ENCODE data around the gene IGSF9B. TPM values are rescaled to one million over a fixed set of nuclear protein-coding genes. Genes with fewer than 3 reads are reported as not detected.
A peak's percentile ranks its signal among the peaks of the same experiment; 100 is the strongest.

IGSF9B gene
- total and polyA plus RNA-seq, 4 donors = 0.72 to 19.5 (median 4.0) TPM

DNA sequence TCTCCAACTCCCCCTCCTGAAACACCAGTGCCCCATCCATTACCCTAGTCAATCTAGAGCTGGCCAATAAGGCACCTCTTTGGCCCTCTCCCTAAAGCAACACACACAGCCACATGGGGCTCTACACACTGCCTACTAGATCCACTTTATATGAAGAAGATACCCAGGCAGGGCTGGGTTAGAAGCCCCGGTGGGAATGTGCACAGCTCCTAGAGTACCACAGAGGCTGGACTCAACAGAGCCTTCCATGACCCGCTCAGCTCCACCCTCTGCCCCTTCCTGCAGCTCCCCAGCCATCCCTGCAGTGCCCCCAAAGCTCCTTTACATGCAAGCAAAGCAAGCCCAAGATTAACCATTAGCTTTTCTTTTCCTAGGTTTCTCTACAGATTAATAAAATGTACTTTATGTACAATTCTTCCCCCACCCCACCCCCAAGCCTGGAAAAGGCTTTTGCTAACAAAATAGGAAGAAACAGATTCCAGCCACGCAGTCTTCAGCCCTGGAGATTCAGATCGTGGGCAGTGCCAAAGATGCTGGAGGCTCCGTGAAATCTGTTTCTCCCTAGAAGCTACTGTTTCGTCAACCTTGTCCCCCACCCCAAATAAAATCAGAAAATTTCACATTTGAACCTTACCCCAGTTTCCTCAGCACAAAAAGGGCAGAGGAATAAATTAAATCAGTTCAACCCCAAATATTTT, 51.8 kb downstream of the IGSF9B start:
- H3K36me3 ChIP-seq (ENCODE audit: control insufficient read depth in 4 of 4, insufficient read depth in 4 of 4, low read length in 4 of 4) = peaks cover 0 to 2% (median under 1%) of the 10 kb centered on the region in 4 donors
- DNase-seq (peak in 1 of 3 donors; percentile 4), ATAC-seq (ENCODE audit: insufficient read depth, low FRiP score) (no peak)
- no peaks in the 10 kb centered on the region for H3K4me1 ChIP-seq (ENCODE audit: control insufficient read depth in 5 of 5, insufficient read depth in 5 of 5, low read length in 5 of 5)
- TF ChIP-seq, protein P1, sequence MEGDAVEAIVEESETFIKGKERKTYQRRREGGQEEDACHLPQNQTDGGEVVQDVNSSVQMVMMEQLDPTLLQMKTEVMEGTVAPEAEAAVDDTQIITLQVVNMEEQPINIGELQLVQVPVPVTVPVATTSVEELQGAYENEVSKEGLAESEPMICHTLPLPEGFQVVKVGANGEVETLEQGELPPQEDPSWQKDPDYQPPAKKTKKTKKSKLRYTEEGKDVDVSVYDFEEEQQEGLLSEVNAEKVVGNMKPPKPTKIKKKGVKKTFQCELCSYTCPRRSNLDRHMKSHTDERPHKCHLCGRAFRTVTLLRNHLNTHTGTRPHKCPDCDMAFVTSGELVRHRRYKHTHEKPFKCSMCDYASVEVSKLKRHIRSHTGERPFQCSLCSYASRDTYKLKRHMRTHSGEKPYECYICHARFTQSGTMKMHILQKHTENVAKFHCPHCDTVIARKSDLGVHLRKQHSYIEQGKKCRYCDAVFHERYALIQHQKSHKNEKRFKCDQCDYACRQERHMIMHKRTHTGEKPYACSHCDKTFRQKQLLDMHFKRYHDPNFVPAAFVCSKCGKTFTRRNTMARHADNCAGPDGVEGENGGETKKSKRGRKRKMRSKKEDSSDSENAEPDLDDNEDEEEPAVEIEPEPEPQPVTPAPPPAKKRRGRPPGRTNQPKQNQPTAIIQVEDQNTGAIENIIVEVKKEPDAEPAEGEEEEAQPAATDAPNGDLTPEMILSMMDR (IDR thresholded peaks at IDR 0.05; ENCODE audit: control extremely low read depth, extremely low read depth) = no peak
- no peak overlapping the region for H3K9ac ChIP-seq (ENCODE audit: insufficient read depth in 1 of 2, low read length in 2 of 2)
- peaks cover 0 to 2% (median 0%) of the 10 kb centered on the region in 3 donors for H3K27me3 ChIP-seq (ENCODE audit: control insufficient read depth in 3 of 3, insufficient read depth in 3 of 3, low read length in 2 of 3)
- no peak overlapping the region for H3K27ac ChIP-seq (ENCODE audit: low read depth in 1 of 2, low read length in 1 of 2)
- no peak overlapping the region for H3K4me3 ChIP-seq
- 89 to 90% methylated on average over 6 of the region's 6 CpGs for WGBS, 2 donors
- peaks cover 0 to 4% (median 0%) of the 10 kb centered on the region in 4 donors for H3K9me3 ChIP-seq (ENCODE audit: control insufficient read depth in 4 of 4, insufficient read depth in 3 of 4, low read length in 3 of 4)

- no peak for ATAC-seq (ENCODE audit: insufficient read depth, low FRiP score)
- Histone ChIP-seq H3K36me3 (ENCODE audit: control insufficient read depth in 4 of 4, insufficient read depth in 4 of 4, low read length in 4 of 4) (no peaks in the 10 kb centered on the region), H3K4me3 (no peak overlapping the region), H3K27ac (ENCODE audit: low read depth in 1 of 2, low read length in 1 of 2) (no peak overlapping the region), H3K4me1 (ENCODE audit: control insufficient read depth in 5 of 5, insufficient read depth in 5 of 5, low read length in 5 of 5) (no peaks in the 10 kb centered on the region), H3K9me3 (ENCODE audit: control insufficient read depth in 4 of 4, insufficient read depth in 3 of 4, low read length in 3 of 4) (peaks cover 0 to 4% (median 0%) of the 10 kb centered on the region in 4 donors), H3K27me3 (ENCODE audit: control insufficient read depth in 3 of 3, insufficient read depth in 3 of 3, low read length in 2 of 3) (peaks cover 0 to 2% (median 0%) of the 10 kb centered on the region in 3 donors), H3K9ac (ENCODE audit: insufficient read depth in 1 of 2, low read length in 2 of 2) (no peak overlapping the region)
- TF ChIP-seq, protein P1 (IDR thresholded peaks at IDR 0.05; ENCODE audit: control extremely low read depth, extremely low read depth) = no peak
- no peak for DNase-seq
- WGBS, 2 donors = 89% methylated on average over 8 of the region's 8 CpGs
Observed at GRCh38 chr11:133903875-133904817, 52.6 kb downstream of the IGSF9B start.

- DNase-seq = no peak
- TF ChIP-seq, protein P1 (IDR thresholded peaks at IDR 0.05; ENCODE audit: control extremely low read depth, extremely low read depth) = no peak
- peaks cover 0 to 2% (median 0%) of the 10 kb centered on the region in 3 donors for H3K27me3 ChIP-seq (ENCODE audit: control insufficient read depth in 3 of 3, insufficient read depth in 3 of 3, low read length in 2 of 3)
- H3K4me1 ChIP-seq (ENCODE audit: control insufficient read depth in 5 of 5, insufficient read depth in 5 of 5, low read length in 5 of 5) = no peaks in the 10 kb centered on the region
- peaks cover 0 to 4% (median 0%) of the 10 kb centered on the region in 4 donors for H3K9me3 ChIP-seq (ENCODE audit: control insufficient read depth in 4 of 4, insufficient read depth in 3 of 4, low read length in 3 of 4)
- WGBS, 2 donors = 94 to 96% methylated on average over 13 of the region's 13 CpGs
- ATAC-seq (ENCODE audit: insufficient read depth, low FRiP score) = no peak
- H3K9ac ChIP-seq (ENCODE audit: insufficient read depth in 1 of 2, low read length in 2 of 2) = no peak overlapping the region
- no peak overlapping the region for H3K27ac ChIP-seq (ENCODE audit: low read depth in 1 of 2, low read length in 1 of 2)
- no peaks in the 10 kb centered on the region for H3K36me3 ChIP-seq (ENCODE audit: control insufficient read depth in 4 of 4, insufficient read depth in 4 of 4, low read length in 4 of 4)
- no peak overlapping the region for H3K4me3 ChIP-seq
Observed at GRCh38 chr11:133903056-133903455, 53.7 kb downstream of the IGSF9B start.
